Measurements from ENCODE around the gene EMC8. TPM values are rescaled to one million over a fixed set of nuclear protein-coding genes. Genes with fewer than 3 reads are reported as not detected.

EMC8 gene
- total and polyA plus RNA-seq, 4 donors: 14.5 to 23.0 (median 19.0) TPM

- H3K9me3 ChIP-seq (ENCODE audit: control insufficient read depth, low read length): no peaks in the 10 kb centered on the region
- H3K36me3 ChIP-seq (ENCODE audit: control insufficient read depth in 1 of 2, insufficient read depth in 2 of 2, low read length in 1 of 2): no peaks in the 10 kb centered on the region
- peak; percentile 76 to 83 for DNase-seq
- intact Hi-C loops (cut with DNase I): loop anchor here in 1 of 2 donors (10.0 kb wide), 1 partner anchor 155 kb away; no protein-coding TSS in a partner anchor
- no peak for ATAC-seq (ENCODE audit: low FRiP score)
- no peaks in the 10 kb centered on the region for H3K27me3 ChIP-seq (ENCODE audit: control insufficient read depth in 1 of 2, insufficient read depth in 2 of 2, low read length in 1 of 2)
- no peak overlapping the region for H3K27ac ChIP-seq (ENCODE audit: low read depth in 1 of 2, low read length in 2 of 2)
- WGBS, 2 donors: 70% methylated on average over 24 of the region's 24 CpGs
- no peak overlapping the region for H3K4me3 ChIP-seq (ENCODE audit: low read length in 2 of 2)
- no peaks in the 10 kb centered on the region for H3K4me1 ChIP-seq (ENCODE audit: control insufficient read depth in 1 of 2, insufficient read depth in 2 of 2, low read length in 2 of 2)
These were observed 30.6 kb upstream of the EMC8 start for GRCh38 chr16:85829751-85830445.

DNA sequence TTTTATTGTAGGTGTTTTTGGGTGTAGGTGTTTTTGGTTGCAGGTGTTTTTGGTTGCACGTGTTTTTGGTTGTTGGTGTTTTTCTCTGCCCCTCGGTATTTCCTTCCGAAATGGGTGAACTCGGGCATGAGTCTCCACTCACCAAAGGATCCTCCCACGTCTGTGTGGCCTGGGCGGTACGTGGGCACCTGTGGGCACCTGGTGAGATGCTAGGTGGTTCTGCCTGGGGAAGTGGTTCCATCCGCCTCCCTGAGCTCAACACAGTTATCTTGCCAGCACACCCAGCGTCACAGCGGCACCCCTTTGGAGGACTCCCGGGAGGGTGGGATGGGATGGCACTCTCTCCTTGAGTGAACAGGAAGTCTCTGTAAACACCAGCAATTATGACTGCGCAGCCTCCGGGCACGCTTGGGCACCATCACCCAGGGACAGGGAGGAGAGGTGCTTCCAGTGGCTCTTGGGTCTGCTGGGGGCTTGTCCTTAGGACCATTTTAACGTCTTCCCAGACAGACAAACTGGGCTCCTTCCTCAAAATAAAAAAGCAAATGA lies 29.9 kb upstream of the EMC8 start:
- DNase-seq (peak in 1 of 2 donors; percentile 76), ATAC-seq (ENCODE audit: low FRiP score) (no peak)
- Histone ChIP-seq H3K27me3 (ENCODE audit: control insufficient read depth in 1 of 2, insufficient read depth in 2 of 2, low read length in 1 of 2) (no peaks in the 10 kb centered on the region), H3K36me3 (ENCODE audit: control insufficient read depth in 1 of 2, insufficient read depth in 2 of 2, low read length in 1 of 2) (no peaks in the 10 kb centered on the region), H3K4me3 (ENCODE audit: low read length in 2 of 2) (no peak overlapping the region), H3K9me3 (ENCODE audit: control insufficient read depth, low read length) (no peaks in the 10 kb centered on the region), H3K27ac (ENCODE audit: low read depth in 1 of 2, low read length in 2 of 2) (no peak overlapping the region), H3K4me1 (ENCODE audit: control insufficient read depth in 1 of 2, insufficient read depth in 2 of 2, low read length in 2 of 2) (no peaks in the 10 kb centered on the region)
- intact Hi-C loops (cut with DNase I): loop anchor here in 1 of 2 donors (10.0 kb wide), 1 partner anchor 156 kb away; no protein-coding TSS in a partner anchor
- WGBS, 2 donors: 82 to 89% methylated on average over 15 of the region's 15 CpGs

- H3K4me1 ChIP-seq (ENCODE audit: control insufficient read depth in 1 of 2, insufficient read depth in 2 of 2, low read length in 2 of 2): no peaks in the 10 kb centered on the region
- intact Hi-C loops (cut with DNase I): loop anchor here in 1 of 2 donors (10.0 kb wide), 1 partner anchor 157 kb away; no protein-coding TSS in a partner anchor
- DNase-seq (peak in 1 of 2 donors; percentile 74), ATAC-seq (ENCODE audit: low FRiP score) (no peak)
- no peaks in the 10 kb centered on the region for H3K27me3 ChIP-seq (ENCODE audit: control insufficient read depth in 1 of 2, insufficient read depth in 2 of 2, low read length in 1 of 2)
- H3K27ac ChIP-seq (ENCODE audit: low read depth in 1 of 2, low read length in 2 of 2): no peak overlapping the region
- no peaks in the 10 kb centered on the region for H3K36me3 ChIP-seq (ENCODE audit: control insufficient read depth in 1 of 2, insufficient read depth in 2 of 2, low read length in 1 of 2)
- no peak overlapping the region for H3K4me3 ChIP-seq (ENCODE audit: low read length in 2 of 2)
- H3K9me3 ChIP-seq (ENCODE audit: control insufficient read depth, low read length): no peaks in the 10 kb centered on the region
- 49 to 51% methylated on average over 9 of the region's 9 CpGs for WGBS, 2 donors
These were observed 28.8 kb upstream of the EMC8 start for GRCh38 chr16:85828166-85828565.

- intact Hi-C loops (cut with DNase I): loop anchor here in 1 of 2 donors (10.0 kb wide), 1 partner anchor 158 kb away; no protein-coding TSS in a partner anchor
- 75 to 76% methylated on average over 16 of the region's 16 CpGs for WGBS, 2 donors
- ATAC-seq (ENCODE audit: low FRiP score): no peak
These were observed 27.4 kb upstream of the EMC8 start for GRCh38 chr16:85826686-85827247.

GRCh38 chr16:85825326-85825725 lies 26.0 kb upstream of the EMC8 start:
- intact Hi-C loops (cut with DNase I): loop anchor here in 1 of 2 donors (10.0 kb wide), 1 partner anchor 159 kb away; no protein-coding TSS in a partner anchor
- Histone ChIP-seq H3K36me3 (ENCODE audit: control insufficient read depth in 1 of 2, insufficient read depth in 2 of 2, low read length in 1 of 2) (no peaks in the 10 kb centered on the region), H3K4me1 (ENCODE audit: control insufficient read depth in 1 of 2, insufficient read depth in 2 of 2, low read length in 2 of 2) (no peaks in the 10 kb centered on the region), H3K27ac (ENCODE audit: low read depth in 1 of 2, low read length in 2 of 2) (no peak overlapping the region), H3K27me3 (ENCODE audit: control insufficient read depth in 1 of 2, insufficient read depth in 2 of 2, low read length in 1 of 2) (no peaks in the 10 kb centered on the region), H3K9me3 (ENCODE audit: control insufficient read depth, low read length) (no peaks in the 10 kb centered on the region), H3K4me3 (ENCODE audit: low read length in 2 of 2) (no peak overlapping the region)
- WGBS, 2 donors: 62 to 64% methylated on average over 9 of the region's 9 CpGs
- DNase-seq (peak; percentile 25 to 36), ATAC-seq (ENCODE audit: low FRiP score) (no peak)

More at GRCh38 chr16:85826686-85827247, 27.4 kb upstream of the EMC8 start:
- no peaks in the 10 kb centered on the region for H3K27me3 ChIP-seq (ENCODE audit: control insufficient read depth in 1 of 2, insufficient read depth in 2 of 2, low read length in 1 of 2)
- H3K36me3 ChIP-seq (ENCODE audit: control insufficient read depth in 1 of 2, insufficient read depth in 2 of 2, low read length in 1 of 2): no peaks in the 10 kb centered on the region
- H3K9me3 ChIP-seq (ENCODE audit: control insufficient read depth, low read length): no peaks in the 10 kb centered on the region
- no peak overlapping the region for H3K27ac ChIP-seq (ENCODE audit: low read depth in 1 of 2, low read length in 2 of 2)
- H3K4me3 ChIP-seq (ENCODE audit: low read length in 2 of 2): no peak overlapping the region
- no peaks in the 10 kb centered on the region for H3K4me1 ChIP-seq (ENCODE audit: control insufficient read depth in 1 of 2, insufficient read depth in 2 of 2, low read length in 2 of 2)
- peak in 1 of 2 donors; percentile 48 for DNase-seq

DNA sequence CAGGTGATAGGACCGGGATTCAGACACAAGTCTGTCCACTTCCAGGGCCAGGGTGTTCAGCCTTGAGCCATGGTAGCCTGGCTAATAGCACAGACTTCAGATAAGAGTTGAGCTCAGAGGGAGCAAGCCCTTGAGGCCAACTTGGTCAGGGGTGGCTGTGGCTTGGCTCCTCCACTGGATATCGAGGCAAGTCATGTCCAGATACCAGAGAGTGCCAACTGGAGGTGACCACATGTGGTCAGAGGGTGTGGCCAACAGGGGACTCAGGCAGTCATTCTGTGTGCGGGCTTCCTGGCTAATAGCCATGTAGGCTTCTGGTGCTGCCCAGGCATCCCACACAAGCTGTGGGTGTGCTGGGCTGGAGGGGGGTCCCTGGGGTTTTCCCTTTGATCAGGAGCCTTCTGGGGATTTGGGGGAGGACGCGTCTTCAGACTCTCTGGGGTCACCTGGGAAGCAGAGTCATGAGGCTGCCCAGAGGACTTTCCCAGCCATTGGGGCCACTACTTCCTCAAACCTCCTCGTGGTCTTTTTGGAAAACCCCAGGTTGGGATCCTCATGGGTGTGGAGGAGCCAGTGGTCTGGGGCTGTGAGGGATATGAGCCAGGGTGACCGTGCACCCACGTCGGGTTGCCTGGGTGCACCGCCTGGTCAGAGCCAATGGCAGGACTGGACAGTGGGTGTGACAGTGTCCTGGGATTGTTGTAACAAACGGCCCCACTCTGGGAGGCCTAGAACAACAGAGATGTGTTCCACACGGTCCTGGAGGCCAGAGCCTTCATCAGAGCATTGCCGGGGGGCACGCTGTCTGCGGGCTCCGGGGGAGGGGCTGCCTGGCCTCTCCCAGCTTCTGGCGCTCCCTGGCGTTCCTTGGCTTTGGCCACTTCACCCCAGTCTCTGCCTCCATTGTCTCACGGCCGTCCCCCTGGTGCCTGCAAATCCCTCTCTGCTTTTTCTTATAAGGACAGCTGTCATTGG lies 25.1 kb upstream of the EMC8 start:
- no peaks in the 10 kb centered on the region for H3K36me3 ChIP-seq (ENCODE audit: control insufficient read depth in 1 of 2, insufficient read depth in 2 of 2, low read length in 1 of 2)
- H3K9me3 ChIP-seq (ENCODE audit: control insufficient read depth, low read length): no peaks in the 10 kb centered on the region
- WGBS, 2 donors: 76 to 84% methylated on average over 20 of the region's 20 CpGs
- H3K4me3 ChIP-seq (ENCODE audit: low read length in 2 of 2): no peak overlapping the region
- H3K27ac ChIP-seq (ENCODE audit: low read depth in 1 of 2, low read length in 2 of 2): no peak overlapping the region
- intact Hi-C loops (cut with DNase I): loop anchor here in 1 of 2 donors (10.0 kb wide), 1 partner anchor 160 kb away; no protein-coding TSS in a partner anchor
- DNase-seq (peak; percentile 39 to 50), ATAC-seq (ENCODE audit: low FRiP score) (no peak)
- H3K4me1 ChIP-seq (ENCODE audit: control insufficient read depth in 1 of 2, insufficient read depth in 2 of 2, low read length in 2 of 2): no peaks in the 10 kb centered on the region
- H3K27me3 ChIP-seq (ENCODE audit: control insufficient read depth in 1 of 2, insufficient read depth in 2 of 2, low read length in 1 of 2): no peaks in the 10 kb centered on the region

DNA sequence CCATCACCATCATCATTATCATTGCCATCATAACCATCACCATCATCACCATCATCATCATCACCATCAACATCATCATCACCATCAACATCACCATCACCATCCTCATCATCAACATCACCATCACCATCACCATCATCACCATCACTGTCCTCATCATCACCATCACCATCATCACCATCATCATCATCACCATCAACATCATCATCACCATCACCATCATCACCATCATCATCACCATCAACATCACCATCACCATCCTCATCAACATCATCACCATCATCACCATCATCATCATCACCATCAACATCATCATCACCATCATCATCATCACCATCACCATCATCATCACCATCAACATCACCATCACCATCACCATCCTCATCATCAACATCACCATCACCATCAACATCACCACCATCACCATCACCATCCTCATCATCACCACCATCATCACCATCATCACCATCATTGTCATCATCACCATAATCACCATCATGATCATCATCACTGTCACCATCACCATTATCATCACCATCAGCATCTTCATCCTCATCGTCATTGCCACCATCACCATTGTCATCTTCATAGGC lies 24.1 kb upstream of the EMC8 start:
- ATAC-seq (ENCODE audit: low FRiP score): no peak
- intact Hi-C loops (cut with DNase I): loop anchor here in 1 of 2 donors (2.0 to 10.0 kb wide), 2 partner anchors 161 to 193 kb away; no protein-coding TSS in a partner anchor
- no peak overlapping the region for H3K27ac ChIP-seq (ENCODE audit: low read depth in 1 of 2, low read length in 2 of 2)
- DNase-seq: no peak
- no peaks in the 10 kb centered on the region for H3K36me3 ChIP-seq (ENCODE audit: control insufficient read depth in 1 of 2, insufficient read depth in 2 of 2, low read length in 1 of 2)
- H3K4me3 ChIP-seq (ENCODE audit: low read length in 2 of 2): no peak overlapping the region
- no peaks in the 10 kb centered on the region for H3K27me3 ChIP-seq (ENCODE audit: control insufficient read depth in 1 of 2, insufficient read depth in 2 of 2, low read length in 1 of 2)
- no peaks in the 10 kb centered on the region for H3K9me3 ChIP-seq (ENCODE audit: control insufficient read depth, low read length)
- WGBS, 2 donors: 96 to 97% methylated on average over 1 of the region's 1 CpG
- no peaks in the 10 kb centered on the region for H3K4me1 ChIP-seq (ENCODE audit: control insufficient read depth in 1 of 2, insufficient read depth in 2 of 2, low read length in 2 of 2)
